GM19043 (cell line): ENCODE measurements around the gene ARHGAP26.

Source experiments
- ATAC-seq: cut with Tn5 transposase; IDR thresholded peaks from one replicate; pipeline ENCODE4 v1.9.1; 2021; ENCODE audit warnings: low read depth; ENCODE audit not compliant: unreplicated experiment

Gene ARHGAP26

GRCh38 chr5:142866563-142867275, 96.5 kb downstream of the ARHGAP26 start:
- peak; percentile 82 for ATAC-seq

GRCh38 chr5:142869886-142870285, 99.7 kb downstream of the ARHGAP26 start:
- ATAC-seq: no peak

- ATAC-seq: no peak
These were observed 100.6 kb downstream of the ARHGAP26 start for GRCh38 chr5:142870532-142871362.

GRCh38 chr5:142871363-142872193, 101.4 kb downstream of the ARHGAP26 start:
- no peak for ATAC-seq

- no peak for ATAC-seq
These were observed 102.0 kb downstream of the ARHGAP26 start for GRCh38 chr5:142872217-142872616.

- ATAC-seq: no peak
These were observed 102.6 kb downstream of the ARHGAP26 start for GRCh38 chr5:142872795-142873194.

- ATAC-seq: no peak
These were observed 103.7 kb downstream of the ARHGAP26 start for GRCh38 chr5:142873831-142874230.

GRCh38 chr5:142874540-142874939, 104.4 kb downstream of the ARHGAP26 start:
- no peak for ATAC-seq

GRCh38 chr5:142875936-142876335, 105.8 kb downstream of the ARHGAP26 start:
- no peak for ATAC-seq

GRCh38 chr5:142876817-142877216, 106.6 kb downstream of the ARHGAP26 start:
- no peak for ATAC-seq

- no peak for ATAC-seq
These were observed 107.9 kb downstream of the ARHGAP26 start for GRCh38 chr5:142878111-142878510.

GRCh38 chr5:142878638-142879037, 108.5 kb downstream of the ARHGAP26 start:
- no peak for ATAC-seq

- ATAC-seq: no peak
These were observed 111.1 kb downstream of the ARHGAP26 start for GRCh38 chr5:142881076-142881783.

GRCh38 chr5:142881784-142882126, 111.6 kb downstream of the ARHGAP26 start:
- no peak for ATAC-seq

GRCh38 chr5:142883025-142883424, 112.8 kb downstream of the ARHGAP26 start:
- no peak for ATAC-seq

GRCh38 chr5:142883438-142883837, 113.3 kb downstream of the ARHGAP26 start:
- no peak for ATAC-seq

- no peak for ATAC-seq
These were observed 113.9 kb downstream of the ARHGAP26 start for GRCh38 chr5:142884029-142884428.

GRCh38 chr5:142886211-142886610, 116.0 kb downstream of the ARHGAP26 start:
- no peak for ATAC-seq

- no peak for ATAC-seq
These were observed 116.8 kb downstream of the ARHGAP26 start for GRCh38 chr5:142886956-142887355.

- no peak for ATAC-seq
These were observed 118.4 kb downstream of the ARHGAP26 start for GRCh38 chr5:142888469-142889085.
